ENCODE measurements around the gene IL10RB. TPM values are rescaled to one million over a fixed set of nuclear protein-coding genes. Genes with fewer than 3 reads are reported as not detected.

IL10RB gene
- total and polyA plus RNA-seq, 10 of the 15 experiments (the other 5 are each of a cell fraction or from before 2014, with no cell fraction given), result 15.0 to 55.1 (median 34.9) TPM

DNA sequence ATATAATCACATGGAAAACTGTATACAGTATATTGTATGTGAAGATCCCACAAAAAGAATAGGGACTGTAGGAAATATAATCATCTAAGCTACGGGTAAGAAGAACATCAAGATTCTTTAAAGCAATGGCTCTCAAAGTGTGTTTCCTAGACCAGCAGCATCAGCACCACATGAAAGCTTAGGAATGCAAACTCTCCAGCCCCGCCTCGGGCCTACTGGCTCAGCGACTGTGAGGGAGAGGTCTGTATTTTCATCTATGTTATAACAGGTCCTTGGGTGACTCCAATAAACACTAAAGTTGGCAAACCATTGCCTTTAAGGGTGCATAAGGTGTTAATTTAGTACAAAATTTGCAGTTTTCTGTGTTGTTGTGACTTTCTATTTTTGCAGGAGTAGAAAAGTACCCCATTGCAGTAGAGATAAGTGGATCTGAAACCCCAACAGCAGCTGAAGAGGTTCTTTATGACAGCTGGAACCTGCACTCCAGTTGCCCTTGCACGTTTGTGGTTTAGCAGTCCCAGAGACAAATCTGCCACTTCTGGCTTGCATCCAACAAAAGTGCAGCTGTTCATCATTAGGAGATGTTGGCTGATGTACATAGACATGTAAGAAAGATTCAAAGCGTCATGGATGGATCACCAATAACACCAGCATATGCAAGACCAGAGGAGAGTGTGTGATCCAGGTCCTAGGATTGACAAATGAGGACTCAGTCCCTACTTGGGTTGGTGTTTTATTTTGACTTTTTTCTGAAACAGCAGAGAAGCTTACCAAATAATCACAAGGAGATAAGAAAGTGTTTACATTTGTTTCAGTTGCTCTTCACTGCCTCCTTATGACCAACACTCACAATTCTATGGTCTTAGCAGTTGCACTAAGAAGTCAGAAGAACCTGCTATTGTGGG lies 42.7 kb downstream of the IL10RB start (continued):
- TF ChIP-seq, protein P1, sequence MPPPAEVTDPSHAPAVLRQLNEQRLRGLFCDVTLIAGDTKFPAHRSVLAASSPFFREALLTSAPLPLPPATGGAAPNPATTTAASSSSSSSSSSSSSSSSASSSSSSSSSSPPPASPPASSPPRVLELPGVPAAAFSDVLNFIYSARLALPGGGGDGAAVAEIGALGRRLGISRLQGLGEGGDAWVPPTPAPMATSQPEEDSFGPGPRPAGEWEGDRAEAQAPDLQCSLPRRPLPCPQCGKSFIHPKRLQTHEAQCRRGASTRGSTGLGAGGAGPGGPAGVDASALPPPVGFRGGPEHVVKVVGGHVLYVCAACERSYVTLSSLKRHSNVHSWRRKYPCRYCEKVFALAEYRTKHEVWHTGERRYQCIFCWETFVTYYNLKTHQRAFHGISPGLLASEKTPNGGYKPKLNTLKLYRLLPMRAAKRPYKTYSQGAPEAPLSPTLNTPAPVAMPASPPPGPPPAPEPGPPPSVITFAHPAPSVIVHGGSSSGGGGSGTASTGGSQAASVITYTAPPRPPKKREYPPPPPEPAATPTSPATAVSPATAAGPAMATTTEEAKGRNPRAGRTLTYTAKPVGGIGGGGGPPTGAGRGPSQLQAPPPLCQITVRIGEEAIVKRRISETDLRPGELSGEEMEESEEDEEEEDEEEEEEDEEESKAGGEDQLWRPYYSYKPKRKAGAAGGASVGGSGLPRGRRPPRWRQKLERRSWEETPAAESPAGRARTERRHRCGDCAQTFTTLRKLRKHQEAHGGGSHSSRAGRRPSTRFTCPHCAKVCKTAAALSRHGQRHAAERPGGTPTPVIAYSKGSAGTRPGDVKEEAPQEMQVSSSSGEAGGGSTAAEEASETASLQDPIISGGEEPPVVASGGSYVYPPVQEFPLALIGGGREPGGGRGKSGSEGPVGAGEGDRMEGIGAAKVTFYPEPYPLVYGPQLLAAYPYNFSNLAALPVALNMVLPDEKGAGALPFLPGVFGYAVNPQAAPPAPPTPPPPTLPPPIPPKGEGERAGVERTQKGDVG (CRISPR knock-in tag; IDR thresholded peaks at IDR 0.05), result no peak
- TF ChIP-seq PAX5 (IDR thresholded peaks at IDR 0.05; ENCODE audit: borderline replicate concordance, low read depth, low read length), result peak; percentile 95
- TF ChIP-seq LARP7 (IDR thresholded peaks at IDR 0.05), result no peak
- no peak for TF ChIP-seq SMARCA5 (IDR thresholded peaks at IDR 0.05)
- peak; percentile 82 for TF ChIP-seq NBN (IDR thresholded peaks at IDR 0.05)
- 0 out of 2 replicates have a peak, but pooled peaks have one; percentile 64 for TF ChIP-seq MYB (IDR thresholded peaks at IDR 0.05; ENCODE audit: borderline replicate concordance, low read depth, low read length)
- TF ChIP-seq RBBP5 (conservative IDR thresholded peaks at IDR 0.05), result no peak
- TF ChIP-seq HDAC2 (IDR thresholded peaks at IDR 0.05), result no peak
- TF ChIP-seq, protein P2, sequence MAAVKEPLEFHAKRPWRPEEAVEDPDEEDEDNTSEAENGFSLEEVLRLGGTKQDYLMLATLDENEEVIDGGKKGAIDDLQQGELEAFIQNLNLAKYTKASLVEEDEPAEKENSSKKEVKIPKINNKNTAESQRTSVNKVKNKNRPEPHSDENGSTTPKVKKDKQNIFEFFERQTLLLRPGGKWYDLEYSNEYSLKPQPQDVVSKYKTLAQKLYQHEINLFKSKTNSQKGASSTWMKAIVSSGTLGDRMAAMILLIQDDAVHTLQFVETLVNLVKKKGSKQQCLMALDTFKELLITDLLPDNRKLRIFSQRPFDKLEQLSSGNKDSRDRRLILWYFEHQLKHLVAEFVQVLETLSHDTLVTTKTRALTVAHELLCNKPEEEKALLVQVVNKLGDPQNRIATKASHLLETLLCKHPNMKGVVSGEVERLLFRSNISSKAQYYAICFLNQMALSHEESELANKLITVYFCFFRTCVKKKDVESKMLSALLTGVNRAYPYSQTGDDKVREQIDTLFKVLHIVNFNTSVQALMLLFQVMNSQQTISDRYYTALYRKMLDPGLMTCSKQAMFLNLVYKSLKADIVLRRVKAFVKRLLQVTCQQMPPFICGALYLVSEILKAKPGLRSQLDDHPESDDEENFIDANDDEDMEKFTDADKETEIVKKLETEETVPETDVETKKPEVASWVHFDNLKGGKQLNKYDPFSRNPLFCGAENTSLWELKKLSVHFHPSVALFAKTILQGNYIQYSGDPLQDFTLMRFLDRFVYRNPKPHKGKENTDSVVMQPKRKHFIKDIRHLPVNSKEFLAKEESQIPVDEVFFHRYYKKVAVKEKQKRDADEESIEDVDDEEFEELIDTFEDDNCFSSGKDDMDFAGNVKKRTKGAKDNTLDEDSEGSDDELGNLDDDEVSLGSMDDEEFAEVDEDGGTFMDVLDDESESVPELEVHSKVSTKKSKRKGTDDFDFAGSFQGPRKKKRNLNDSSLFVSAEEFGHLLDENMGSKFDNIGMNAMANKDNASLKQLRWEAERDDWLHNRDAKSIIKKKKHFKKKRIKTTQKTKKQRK (IDR thresholded peaks at IDR 0.05; ENCODE audit: low read depth, low read length), result no peak
- no peak for TF ChIP-seq PML (IDR thresholded peaks at IDR 0.05; ENCODE audit: low read length)
- TF ChIP-seq, protein P3, sequence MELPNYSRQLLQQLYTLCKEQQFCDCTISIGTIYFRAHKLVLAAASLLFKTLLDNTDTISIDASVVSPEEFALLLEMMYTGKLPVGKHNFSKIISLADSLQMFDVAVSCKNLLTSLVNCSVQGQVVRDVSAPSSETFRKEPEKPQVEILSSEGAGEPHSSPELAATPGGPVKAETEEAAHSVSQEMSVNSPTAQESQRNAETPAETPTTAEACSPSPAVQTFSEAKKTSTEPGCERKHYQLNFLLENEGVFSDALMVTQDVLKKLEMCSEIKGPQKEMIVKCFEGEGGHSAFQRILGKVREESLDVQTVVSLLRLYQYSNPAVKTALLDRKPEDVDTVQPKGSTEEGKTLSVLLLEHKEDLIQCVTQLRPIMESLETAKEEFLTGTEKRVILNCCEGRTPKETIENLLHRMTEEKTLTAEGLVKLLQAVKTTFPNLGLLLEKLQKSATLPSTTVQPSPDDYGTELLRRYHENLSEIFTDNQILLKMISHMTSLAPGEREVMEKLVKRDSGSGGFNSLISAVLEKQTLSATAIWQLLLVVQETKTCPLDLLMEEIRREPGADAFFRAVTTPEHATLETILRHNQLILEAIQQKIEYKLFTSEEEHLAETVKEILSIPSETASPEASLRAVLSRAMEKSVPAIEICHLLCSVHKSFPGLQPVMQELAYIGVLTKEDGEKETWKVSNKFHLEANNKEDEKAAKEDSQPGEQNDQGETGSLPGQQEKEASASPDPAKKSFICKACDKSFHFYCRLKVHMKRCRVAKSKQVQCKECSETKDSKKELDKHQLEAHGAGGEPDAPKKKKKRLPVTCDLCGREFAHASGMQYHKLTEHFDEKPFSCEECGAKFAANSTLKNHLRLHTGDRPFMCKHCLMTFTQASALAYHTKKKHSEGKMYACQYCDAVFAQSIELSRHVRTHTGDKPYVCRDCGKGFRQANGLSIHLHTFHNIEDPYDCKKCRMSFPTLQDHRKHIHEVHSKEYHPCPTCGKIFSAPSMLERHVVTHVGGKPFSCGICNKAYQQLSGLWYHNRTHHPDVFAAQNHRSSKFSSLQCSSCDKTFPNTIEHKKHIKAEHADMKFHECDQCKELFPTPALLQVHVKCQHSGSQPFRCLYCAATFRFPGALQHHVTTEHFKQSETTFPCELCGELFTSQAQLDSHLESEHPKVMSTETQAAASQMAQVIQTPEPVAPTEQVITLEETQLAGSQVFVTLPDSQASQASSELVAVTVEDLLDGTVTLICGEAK (IDR thresholded peaks at IDR 0.05; ENCODE audit: borderline replicate concordance), result no peak
- no peak for TF ChIP-seq CHD1 (IDR thresholded peaks at IDR 0.05; ENCODE audit: low read depth, low read length)
- TF ChIP-seq CBX3 (IDR thresholded peaks at IDR 0.05; ENCODE audit: borderline replicate concordance, low read depth), result no peak
- no peak for TF ChIP-seq NFYA (IDR thresholded peaks at IDR 0.05; ENCODE audit: borderline replicate concordance, low read depth, low read length)
- TF ChIP-seq RAD21 (IDR thresholded peaks at IDR 0.05; ENCODE audit: insufficient read depth, low read depth, low read length), result 0 out of 2 replicates have a peak, but pooled peaks have one; percentile 17
- no peak for TF ChIP-seq ESRRA (IDR thresholded peaks at IDR 0.05; ENCODE audit: low read length)
- no peak; the same call in 1 of the 2 replicates for TF ChIP-seq ZSCAN29 (IDR thresholded peaks at IDR 0.05)
- no peak for TF ChIP-seq SREBF2 (IDR thresholded peaks at IDR 0.05; ENCODE audit: low read length)
- no peak for TF ChIP-seq MXI1 (IDR thresholded peaks at IDR 0.05; ENCODE audit: low read depth, low read length)
- 0 out of 2 replicates have a peak, but pooled peaks have one; percentile 74 for TF ChIP-seq TARDBP (IDR thresholded peaks at IDR 0.05; ENCODE audit: borderline replicate concordance)
- TF ChIP-seq HCFC1 (IDR thresholded peaks at IDR 0.05; ENCODE audit: low read length), result no peak
